Measurements from ENCODE around the gene CEP83.

The CEP83 gene

DNA sequence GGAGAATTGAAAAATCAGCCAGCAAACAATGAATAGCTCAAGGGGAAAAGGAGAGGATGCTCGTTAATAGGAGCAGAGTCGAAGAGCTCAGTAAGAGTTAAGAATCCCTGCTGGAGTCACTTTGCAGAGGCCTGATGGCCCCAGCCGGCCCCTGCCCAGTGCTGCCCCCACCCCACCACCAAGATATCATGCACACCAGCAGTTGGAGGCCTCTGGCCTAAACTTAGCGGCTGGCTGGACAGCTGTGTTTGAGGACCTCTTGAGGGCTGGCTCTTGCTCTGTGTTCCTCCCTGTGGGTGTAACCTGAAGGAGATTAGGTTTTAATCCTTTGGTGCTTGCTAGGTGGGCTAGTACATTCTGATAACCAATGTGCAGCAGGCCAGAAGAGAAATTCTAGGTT is 169.3 kb downstream of the CEP83 start:
- TF ChIP-seq, protein P1, sequence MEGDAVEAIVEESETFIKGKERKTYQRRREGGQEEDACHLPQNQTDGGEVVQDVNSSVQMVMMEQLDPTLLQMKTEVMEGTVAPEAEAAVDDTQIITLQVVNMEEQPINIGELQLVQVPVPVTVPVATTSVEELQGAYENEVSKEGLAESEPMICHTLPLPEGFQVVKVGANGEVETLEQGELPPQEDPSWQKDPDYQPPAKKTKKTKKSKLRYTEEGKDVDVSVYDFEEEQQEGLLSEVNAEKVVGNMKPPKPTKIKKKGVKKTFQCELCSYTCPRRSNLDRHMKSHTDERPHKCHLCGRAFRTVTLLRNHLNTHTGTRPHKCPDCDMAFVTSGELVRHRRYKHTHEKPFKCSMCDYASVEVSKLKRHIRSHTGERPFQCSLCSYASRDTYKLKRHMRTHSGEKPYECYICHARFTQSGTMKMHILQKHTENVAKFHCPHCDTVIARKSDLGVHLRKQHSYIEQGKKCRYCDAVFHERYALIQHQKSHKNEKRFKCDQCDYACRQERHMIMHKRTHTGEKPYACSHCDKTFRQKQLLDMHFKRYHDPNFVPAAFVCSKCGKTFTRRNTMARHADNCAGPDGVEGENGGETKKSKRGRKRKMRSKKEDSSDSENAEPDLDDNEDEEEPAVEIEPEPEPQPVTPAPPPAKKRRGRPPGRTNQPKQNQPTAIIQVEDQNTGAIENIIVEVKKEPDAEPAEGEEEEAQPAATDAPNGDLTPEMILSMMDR (conservative IDR thresholded peaks at IDR 0.05; ENCODE audit: low read length): no peak
- H3K4me3 ChIP-seq (ENCODE audit: low read length): no peak overlapping the region
- DNase-seq (ENCODE audit: low read depth): no peak

DNA sequence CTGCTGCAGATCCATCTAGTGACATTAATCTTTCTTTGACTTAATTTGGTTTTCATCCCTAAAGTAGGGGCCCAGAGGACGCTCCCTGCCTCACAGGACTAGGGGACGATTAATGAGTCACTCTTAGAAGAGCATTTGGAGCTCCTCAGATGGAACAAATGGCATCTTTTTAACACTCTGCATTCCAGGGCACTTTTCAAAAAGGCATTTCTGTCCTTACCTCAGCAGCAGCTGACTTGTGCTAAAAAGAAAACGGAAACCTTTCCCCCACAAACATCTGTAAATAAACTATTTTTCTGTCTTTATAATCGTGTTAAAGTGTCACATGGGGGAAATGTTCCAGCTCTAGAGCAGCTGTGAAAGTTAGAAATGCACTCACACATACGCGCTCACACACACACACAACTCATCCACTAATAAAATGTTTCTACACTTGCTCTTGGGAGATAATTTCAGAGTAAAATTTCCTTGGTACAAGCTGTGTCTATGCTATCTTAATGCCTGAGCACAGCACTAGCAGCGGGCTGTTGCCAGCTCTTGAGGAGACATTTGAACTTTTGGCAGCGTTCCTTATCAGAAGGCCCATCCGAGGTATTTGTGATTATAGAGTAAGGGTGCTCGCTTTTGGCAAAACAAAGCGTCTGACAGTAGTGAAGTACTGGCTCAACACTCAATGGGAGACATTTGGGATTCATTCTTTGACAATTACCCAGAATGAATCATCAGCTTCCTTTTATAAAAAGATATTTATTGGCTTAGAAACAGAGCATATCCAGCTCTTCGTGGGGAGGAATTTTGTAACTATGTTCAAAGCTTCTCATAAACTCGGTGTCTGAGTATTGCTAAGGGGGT is 170.0 kb downstream of the CEP83 start:
- peak; percentile 75 for DNase-seq (ENCODE audit: low read depth)
- H3K4me3 ChIP-seq (ENCODE audit: low read length): peak overlapping the region; percentile 9
- TF ChIP-seq, protein P1 (conservative IDR thresholded peaks at IDR 0.05; ENCODE audit: low read length): no peak

DNA sequence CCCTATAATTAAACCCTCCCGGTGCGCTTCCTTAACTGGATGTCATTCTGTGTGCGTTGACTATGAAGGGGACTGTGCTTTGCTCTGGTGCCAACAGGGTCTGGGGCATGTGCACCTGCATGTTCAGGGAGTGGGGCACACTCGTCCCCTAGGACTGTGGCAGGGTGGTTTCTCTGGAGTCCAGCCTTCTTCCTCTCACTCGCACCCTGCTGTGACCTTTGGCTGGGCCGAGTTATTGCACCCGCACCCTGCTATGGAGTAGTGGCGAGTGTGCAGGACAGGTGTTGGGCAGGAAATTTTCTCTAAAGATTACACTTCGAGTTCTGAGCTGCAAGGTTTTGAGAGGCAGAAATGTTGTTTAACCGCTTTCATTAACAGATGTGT is 172.4 kb downstream of the CEP83 start:
- no peak for DNase-seq (ENCODE audit: low read depth)

DNA sequence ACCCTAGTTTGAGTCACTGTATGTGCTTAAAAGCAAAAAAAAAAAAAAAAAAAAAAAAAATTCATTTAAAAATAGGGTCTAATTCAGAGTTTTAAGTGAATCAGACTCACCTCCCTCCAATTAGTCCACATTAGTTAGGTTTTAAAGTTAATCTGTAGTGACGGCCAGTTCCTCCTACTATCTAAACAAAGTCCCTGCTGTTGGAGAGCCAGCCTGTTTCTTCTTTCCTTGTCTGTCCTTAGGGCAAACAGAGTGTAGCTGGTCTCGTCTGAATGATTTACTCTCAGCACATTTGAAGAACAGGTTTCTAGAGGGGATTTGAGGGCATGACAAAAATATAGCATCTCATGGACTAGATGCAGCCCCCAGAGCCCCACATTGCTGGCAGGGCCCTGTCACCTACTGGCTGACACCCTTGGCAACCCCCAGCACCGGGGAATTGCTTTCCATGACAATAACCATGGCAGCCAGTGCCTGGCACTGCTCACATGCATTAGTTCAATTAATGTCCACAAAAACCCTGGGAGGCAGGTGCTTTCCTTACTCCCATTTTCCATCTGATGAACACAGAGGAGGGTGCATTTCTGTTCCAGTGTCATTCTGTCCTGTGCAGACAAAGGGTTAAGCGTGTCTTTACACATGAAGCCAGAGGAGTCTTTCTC is 173.0 kb downstream of the CEP83 start:
- no peak for DNase-seq (ENCODE audit: low read depth)
- TF ChIP-seq, protein P1 (conservative IDR thresholded peaks at IDR 0.05; ENCODE audit: low read length): no peak
- H3K4me3 ChIP-seq (ENCODE audit: low read length): no peak overlapping the region

More for the DNA sequence above, 172.4 kb downstream of the CEP83 start:
- H3K4me3 ChIP-seq (ENCODE audit: low read length): no peak overlapping the region
- TF ChIP-seq, protein P1 (conservative IDR thresholded peaks at IDR 0.05; ENCODE audit: low read length): no peak

DNA sequence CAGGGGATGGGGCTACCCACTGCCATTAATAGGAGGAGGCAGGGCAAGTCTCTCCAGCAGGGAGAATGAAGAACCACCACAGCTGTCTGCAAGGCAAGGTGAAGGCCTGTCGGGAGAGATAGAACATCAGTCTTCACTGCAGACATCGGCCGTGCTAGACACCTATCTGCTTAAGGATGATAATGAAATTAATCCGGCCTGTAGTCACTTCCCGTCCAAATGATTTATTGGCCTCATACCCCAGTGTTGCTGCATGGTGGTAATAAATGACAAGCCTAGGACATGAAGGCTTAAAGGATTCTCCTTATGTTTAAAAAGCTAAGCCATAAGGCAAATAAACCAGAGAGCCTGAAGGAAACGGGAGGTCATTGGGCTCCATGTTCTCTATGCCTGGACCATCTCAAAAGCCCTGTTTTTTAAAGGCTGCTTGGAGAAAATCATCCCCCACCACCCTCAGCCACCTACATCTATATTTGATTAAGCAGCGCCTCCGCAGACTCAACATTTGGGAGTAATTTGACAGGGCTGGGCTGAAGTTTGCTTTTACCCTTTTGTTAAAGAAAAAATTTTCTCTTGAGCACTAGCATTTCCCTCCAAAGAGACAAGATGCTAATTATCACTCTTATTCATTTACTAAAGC is 173.6 kb downstream of the CEP83 start:
- no peak for DNase-seq (ENCODE audit: low read depth)
- TF ChIP-seq, protein P1 (conservative IDR thresholded peaks at IDR 0.05; ENCODE audit: low read length): no peak
- no peak overlapping the region for H3K4me3 ChIP-seq (ENCODE audit: low read length)

DNA sequence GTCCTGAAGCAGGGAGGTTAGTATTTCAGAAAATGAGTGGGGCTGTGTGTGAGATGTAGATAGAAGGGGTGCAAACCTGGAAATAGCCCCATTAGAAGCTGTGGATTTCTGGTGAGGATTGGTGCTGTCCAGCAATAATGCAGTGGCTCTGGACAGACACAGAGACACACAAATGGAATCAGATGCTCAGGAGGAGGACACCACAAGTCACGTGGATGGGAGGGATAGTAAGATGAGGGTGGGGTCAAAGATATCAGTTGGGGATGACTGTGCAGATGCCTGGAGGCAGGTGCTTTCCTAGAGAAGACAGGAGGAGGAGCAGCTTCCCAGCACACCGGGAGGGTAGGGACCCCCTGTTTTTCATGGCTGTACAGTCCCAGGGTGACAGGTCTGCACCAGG is 174.8 kb downstream of the CEP83 start:
- TF ChIP-seq, protein P1 (conservative IDR thresholded peaks at IDR 0.05; ENCODE audit: low read length): no peak
- no peak overlapping the region for H3K4me3 ChIP-seq (ENCODE audit: low read length)
- DNase-seq (ENCODE audit: low read depth): no peak

All from AG10803 (cell line).